GM13976 (cell line): ENCODE data around the gene STARD10.

Source experiments
- DNase-seq: peaks from one replicate; pipeline ENCODE4 v3.0.0; 2012; ENCODE audit warnings: low spot score
- in situ Hi-C: fragments of 300-500 bp; cut with MboI; formaldehyde crosslinking; loops from one replicate; pipeline ENCODE4 v1.12.0; 2022; ENCODE audit warnings: low sequenced_read_pairs, mixed read lengths, inconsistent platforms; ENCODE audit not compliant: unreplicated experiment
- TF ChIP-seq, protein P1 (sequence below): IDR thresholded peaks from 2 replicates; pipeline ENCODE4 v1.5.1; 2012; ENCODE audit warnings: borderline replicate concordance, mild to moderate bottlenecking; ENCODE audit not compliant: insufficient read depth; ENCODE audit errors: extremely low read depth, missing control alignments, control extremely low read depth

Gene STARD10

DNA sequence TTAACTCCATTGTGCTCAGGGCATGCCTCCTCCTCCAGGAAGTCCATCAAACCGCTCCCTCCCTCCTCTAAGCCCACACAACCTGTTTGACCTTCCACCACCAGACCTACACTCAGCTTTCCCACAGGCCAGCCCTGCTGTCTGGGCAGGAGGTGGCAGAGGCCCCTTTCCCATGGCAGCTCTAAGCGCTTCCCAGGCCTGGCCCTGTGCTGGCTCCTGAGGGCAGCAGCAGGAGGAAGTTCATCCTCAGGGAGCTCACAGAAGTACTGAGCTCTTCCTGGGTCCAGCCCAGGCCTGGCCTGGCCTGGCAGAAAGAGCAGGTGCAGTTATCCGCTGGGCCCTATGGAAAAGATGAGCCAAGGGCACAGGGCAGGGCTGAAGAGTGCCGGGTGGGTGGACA, 73.1 kb downstream of the STARD10 start:
- no peak for DNase-seq
- TF ChIP-seq, protein P1, sequence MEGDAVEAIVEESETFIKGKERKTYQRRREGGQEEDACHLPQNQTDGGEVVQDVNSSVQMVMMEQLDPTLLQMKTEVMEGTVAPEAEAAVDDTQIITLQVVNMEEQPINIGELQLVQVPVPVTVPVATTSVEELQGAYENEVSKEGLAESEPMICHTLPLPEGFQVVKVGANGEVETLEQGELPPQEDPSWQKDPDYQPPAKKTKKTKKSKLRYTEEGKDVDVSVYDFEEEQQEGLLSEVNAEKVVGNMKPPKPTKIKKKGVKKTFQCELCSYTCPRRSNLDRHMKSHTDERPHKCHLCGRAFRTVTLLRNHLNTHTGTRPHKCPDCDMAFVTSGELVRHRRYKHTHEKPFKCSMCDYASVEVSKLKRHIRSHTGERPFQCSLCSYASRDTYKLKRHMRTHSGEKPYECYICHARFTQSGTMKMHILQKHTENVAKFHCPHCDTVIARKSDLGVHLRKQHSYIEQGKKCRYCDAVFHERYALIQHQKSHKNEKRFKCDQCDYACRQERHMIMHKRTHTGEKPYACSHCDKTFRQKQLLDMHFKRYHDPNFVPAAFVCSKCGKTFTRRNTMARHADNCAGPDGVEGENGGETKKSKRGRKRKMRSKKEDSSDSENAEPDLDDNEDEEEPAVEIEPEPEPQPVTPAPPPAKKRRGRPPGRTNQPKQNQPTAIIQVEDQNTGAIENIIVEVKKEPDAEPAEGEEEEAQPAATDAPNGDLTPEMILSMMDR: no peak
- in situ Hi-C loops: loop anchor here (10.0 kb wide), 1 partner anchor 74 kb away; the partner anchor contains the start of gene STARD10

DNA sequence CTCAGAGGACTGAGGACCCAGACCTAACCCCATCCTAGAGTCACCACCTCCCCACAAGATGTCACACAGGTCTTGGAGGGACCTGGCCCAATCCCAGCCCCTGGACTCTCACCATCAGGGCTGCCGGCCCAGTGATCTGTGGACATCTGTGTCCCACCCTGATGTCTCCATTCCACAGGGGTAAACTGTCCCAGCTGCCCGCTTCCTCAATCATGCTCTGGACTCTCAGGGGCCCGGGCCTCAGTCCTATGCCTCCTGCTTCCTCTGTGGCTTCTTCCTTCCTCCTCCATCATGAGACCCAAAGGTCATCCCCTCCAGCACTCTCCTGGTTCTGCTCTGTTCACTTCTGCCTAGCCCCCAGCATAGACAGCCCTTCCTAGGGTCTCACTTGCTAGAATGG, 73.8 kb downstream of the STARD10 start:
- in situ Hi-C loops: loop anchor here (10.0 kb wide), 1 partner anchor 75 kb away; the partner anchor contains the start of gene STARD10
- no peak for DNase-seq
- TF ChIP-seq, protein P1: no peak

DNA sequence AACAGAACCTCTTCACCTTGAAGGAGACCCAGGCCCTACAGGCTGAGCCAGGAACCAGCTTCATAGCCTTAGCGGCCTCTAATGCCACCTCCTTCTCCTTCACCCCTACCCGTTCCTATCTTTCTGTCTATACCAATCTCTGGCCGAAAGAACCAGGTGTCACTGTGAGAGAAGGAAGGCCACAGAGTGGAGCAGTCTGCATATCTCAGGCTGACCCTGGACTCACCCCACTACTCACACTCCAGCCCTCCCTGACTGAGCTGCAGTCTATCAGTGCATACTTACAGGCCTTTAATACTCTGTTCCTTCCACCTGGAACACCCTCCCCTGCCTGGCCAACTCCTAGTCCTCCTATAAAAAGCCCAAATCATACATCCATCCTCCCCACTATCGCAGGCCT, 74.3 kb downstream of the STARD10 start:
- in situ Hi-C loops: no loop called here
- no peak for DNase-seq
- TF ChIP-seq, protein P1: no peak

DNA sequence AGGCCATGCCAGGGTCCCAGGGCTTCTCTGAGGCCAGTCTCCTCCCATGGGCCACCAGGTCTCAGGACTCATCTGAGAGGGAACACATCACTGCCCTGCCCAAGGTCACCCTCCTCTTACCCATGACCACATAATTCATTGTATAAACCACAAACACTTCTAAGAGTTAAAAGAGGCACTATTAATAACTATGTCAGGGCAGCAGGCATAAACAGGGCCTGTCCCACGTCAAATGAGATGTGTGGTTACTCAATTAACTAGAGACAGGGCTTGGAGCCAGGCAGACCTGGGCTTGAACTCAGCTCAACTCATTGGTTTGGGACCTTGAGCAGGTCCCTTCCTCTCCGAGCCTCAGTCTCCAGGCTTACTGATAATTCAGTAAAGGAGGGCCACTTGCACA, 74.7 kb downstream of the STARD10 start:
- no peak for DNase-seq
- TF ChIP-seq, protein P1: no peak
- in situ Hi-C loops: no loop called here

DNA sequence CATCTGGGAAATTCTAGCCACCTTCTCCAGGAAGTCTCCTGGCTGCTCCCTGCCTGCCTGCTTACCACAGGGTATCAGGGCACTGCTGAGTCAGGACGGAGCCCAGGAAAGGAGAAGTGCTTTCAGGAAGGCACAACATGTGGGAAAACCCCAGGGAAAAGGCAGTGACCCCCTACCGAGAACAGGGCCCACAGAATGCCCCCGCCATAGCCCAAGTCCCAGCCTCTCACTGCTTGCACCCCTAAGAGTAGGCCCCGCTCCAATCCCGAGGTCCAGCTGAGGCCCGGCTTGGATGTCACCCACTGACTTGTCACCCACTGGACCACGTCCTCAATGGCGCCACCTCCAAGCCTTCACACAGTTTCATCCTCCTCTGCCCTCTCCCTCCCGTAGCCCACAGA, 75.7 kb downstream of the STARD10 start:
- in situ Hi-C loops: no loop called here
- TF ChIP-seq, protein P1: no peak
- DNase-seq: no peak

DNA sequence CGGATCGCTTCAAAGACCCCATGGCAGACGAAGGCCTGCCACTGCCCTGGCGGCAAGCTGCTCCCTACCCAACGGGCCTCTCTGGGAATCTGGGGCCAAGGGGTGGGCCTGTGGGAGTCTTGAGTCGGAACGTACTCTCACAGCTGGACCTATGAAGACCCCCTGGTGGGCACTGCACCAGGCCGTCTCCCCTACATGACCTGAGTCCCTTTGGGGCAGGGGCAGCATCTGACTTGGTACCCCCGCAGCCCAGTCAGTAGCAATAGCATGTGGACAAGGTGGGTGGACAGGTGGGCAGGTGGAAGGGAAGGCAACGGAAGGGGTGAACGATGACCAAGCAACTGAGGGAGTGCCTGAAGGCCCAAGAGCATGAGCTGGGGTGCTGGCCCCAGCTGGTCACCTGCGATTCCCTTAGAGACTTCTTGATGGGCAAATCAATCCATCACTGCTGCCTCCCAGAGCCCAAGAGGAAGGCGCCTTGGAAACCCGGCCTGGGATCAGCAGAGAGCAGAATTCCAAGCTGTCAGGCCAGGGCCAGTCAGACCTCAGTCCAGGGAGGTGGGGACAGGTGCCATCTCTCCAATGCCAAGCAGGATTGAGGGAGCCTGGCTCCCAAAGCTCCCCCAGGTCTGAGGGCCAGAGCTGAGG, 76.9 kb downstream of the STARD10 start:
- TF ChIP-seq, protein P1: no peak
- DNase-seq: no peak
- in situ Hi-C loops: no loop called here

DNA sequence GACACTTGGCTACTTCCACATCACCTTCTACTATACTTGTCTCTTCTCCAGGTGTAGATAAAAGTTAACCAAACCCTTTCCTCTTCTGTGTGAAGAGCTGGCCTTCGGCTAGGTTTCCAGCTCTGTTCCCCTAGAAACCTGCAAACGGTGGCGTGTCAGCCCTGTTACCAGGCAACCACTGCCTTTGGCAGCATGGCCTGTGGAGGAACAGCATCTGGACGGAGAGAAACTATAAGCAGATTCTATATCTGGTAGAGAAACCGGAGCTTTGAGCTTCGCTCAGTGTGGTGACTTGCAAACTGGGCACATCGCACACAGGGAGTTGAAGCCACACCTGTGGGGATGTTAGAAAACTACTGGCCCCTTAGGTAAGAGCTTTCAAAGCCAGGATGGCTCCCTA, 77.6 kb downstream of the STARD10 start:
- DNase-seq: no peak
- TF ChIP-seq, protein P1: no peak
- in situ Hi-C loops: no loop called here
